SJSA1 (cell line): ENCODE measurements around the gene NR4A1. TPM values are rescaled to one million over a fixed set of nuclear protein-coding genes. Genes with fewer than 3 reads are reported as not detected.

Experiments used
- DNase-seq, 2 experiments: peaks; one replicate each; pipeline ENCODE4 v3.0.0-alpha.2; 2015 to 2020; ENCODE audit warnings: low spot score in 2 of 2, low read depth in 1 of 2
- H3K27ac ChIP-seq: fragments of 250-450 bp; sonication (Bioruptor Pico); 2 replicates; pipeline ENCODE4 v1.5.1; 2020; ENCODE audit warnings: mild to moderate bottlenecking, moderate library complexity
- H3K27me3 ChIP-seq: fragments of 250-450 bp; sonication (Bioruptor Pico); replicated peaks from 2 replicates; pipeline ENCODE4 v1.5.1; 2020; ENCODE audit warnings: mild to moderate bottlenecking, moderate library complexity
- H3K36me3 ChIP-seq: fragments of 250-450 bp; sonication (Bioruptor Pico); 2 replicates; pipeline ENCODE4 v1.5.1; 2020; ENCODE audit warnings: mild to moderate bottlenecking
- H3K4me1 ChIP-seq: fragments of 250-450 bp; sonication (Bioruptor Pico); replicated peaks from 2 replicates; pipeline ENCODE4 v1.6.1; 2021; ENCODE audit warnings: mild to moderate bottlenecking
- H3K4me3 ChIP-seq: fragments of 250-450 bp; sonication (Bioruptor Pico); 2 replicates; pipeline ENCODE4 v1.5.1; 2020; ENCODE audit warnings: mild to moderate bottlenecking
- H3K9me3 ChIP-seq: fragments of 250-450 bp; sonication (Bioruptor Pico); replicated peaks from 2 replicates; pipeline ENCODE4 v1.5.1; 2020; ENCODE audit warnings: mild to moderate bottlenecking
- total RNA-seq: library from RNA; depleted of rRNA; stranded (reverse); fragments of >200 nt; shearing (Covaris generic); gene quantifications from 2 replicates; pipeline ENCODE4 v1.2.3, GENCODE V29; 2014

NR4A1 gene
- total RNA-seq, 1 experiment from 2014 or later, result 7.0 TPM

- no peak overlapping the region for H3K4me3 ChIP-seq
- no peak for DNase-seq
- H3K27ac ChIP-seq, result no peak overlapping the region
- no peaks in the 10 kb centered on the region; the same call in 1 of the 2 replicates for H3K9me3 ChIP-seq
- peaks cover 20% of the 10 kb centered on the region for H3K4me1 ChIP-seq
- H3K36me3 ChIP-seq, result peaks cover 15% of the 10 kb centered on the region
- no peaks in the 10 kb centered on the region for H3K27me3 ChIP-seq
These were observed 2.4 kb downstream of the NR4A1 start for GRCh38 chr12:52053536-52054209.

DNA sequence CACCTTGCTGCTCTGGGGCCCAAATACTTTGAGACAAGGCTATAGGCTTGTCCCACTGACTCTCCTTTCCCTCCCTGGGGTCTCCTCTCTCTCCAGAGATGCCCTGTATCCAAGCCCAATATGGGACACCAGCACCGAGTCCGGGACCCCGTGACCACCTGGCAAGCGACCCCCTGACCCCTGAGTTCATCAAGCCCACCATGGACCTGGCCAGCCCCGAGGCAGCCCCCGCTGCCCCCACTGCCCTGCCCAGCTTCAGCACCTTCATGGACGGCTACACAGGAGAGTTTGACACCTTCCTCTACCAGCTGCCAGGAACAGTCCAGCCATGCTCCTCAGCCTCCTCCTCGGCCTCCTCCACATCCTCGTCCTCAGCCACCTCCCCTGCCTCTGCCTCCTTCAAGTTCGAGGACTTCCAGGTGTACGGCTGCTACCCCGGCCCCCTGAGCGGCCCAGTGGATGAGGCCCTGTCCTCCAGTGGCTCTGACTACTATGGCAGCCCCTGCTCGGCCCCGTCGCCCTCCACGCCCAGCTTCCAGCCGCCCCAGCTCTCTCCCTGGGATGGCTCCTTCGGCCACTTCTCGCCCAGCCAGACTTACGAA, 3.1 kb downstream of the NR4A1 start:
- Histone ChIP-seq H3K27me3 (no peaks in the 10 kb centered on the region), H3K27ac (no peak overlapping the region), H3K4me1 (peaks cover 20% of the 10 kb centered on the region), H3K9me3 (no peaks in the 10 kb centered on the region; the same call in 1 of the 2 replicates), H3K4me3 (no peak overlapping the region), H3K36me3 (peaks cover 15% of the 10 kb centered on the region)
- no peak for DNase-seq

GRCh38 chr12:52054833-52055730, 3.8 kb downstream of the NR4A1 start:
- Histone ChIP-seq H3K4me1 (peaks cover 15% of the 10 kb centered on the region), H3K4me3 (no peak overlapping the region), H3K36me3 (peaks cover 15% of the 10 kb centered on the region), H3K27ac (no peak overlapping the region), H3K9me3 (no peaks in the 10 kb centered on the region; the same call in 1 of the 2 replicates), H3K27me3 (no peaks in the 10 kb centered on the region)
- DNase-seq, result no peak

GRCh38 chr12:52055731-52056711, 4.8 kb downstream of the NR4A1 start:
- Histone ChIP-seq H3K4me1 (peaks cover 7% of the 10 kb centered on the region), H3K27me3 (no peaks in the 10 kb centered on the region), H3K27ac (no peak overlapping the region), H3K36me3 (peaks cover 15% of the 10 kb centered on the region), H3K9me3 (no peaks in the 10 kb centered on the region; the same call in 1 of the 2 replicates), H3K4me3 (no peak overlapping the region)
- no peak for DNase-seq

GRCh38 chr12:52056801-52057637, 5.8 kb downstream of the NR4A1 start:
- H3K9me3 ChIP-seq, result no peaks in the 10 kb centered on the region
- H3K4me1 ChIP-seq, result no peaks in the 10 kb centered on the region
- no peak overlapping the region for H3K27ac ChIP-seq
- H3K27me3 ChIP-seq, result no peaks in the 10 kb centered on the region
- DNase-seq, result no peak
- no peak overlapping the region for H3K4me3 ChIP-seq
- H3K36me3 ChIP-seq, result peaks cover 15% of the 10 kb centered on the region

DNA sequence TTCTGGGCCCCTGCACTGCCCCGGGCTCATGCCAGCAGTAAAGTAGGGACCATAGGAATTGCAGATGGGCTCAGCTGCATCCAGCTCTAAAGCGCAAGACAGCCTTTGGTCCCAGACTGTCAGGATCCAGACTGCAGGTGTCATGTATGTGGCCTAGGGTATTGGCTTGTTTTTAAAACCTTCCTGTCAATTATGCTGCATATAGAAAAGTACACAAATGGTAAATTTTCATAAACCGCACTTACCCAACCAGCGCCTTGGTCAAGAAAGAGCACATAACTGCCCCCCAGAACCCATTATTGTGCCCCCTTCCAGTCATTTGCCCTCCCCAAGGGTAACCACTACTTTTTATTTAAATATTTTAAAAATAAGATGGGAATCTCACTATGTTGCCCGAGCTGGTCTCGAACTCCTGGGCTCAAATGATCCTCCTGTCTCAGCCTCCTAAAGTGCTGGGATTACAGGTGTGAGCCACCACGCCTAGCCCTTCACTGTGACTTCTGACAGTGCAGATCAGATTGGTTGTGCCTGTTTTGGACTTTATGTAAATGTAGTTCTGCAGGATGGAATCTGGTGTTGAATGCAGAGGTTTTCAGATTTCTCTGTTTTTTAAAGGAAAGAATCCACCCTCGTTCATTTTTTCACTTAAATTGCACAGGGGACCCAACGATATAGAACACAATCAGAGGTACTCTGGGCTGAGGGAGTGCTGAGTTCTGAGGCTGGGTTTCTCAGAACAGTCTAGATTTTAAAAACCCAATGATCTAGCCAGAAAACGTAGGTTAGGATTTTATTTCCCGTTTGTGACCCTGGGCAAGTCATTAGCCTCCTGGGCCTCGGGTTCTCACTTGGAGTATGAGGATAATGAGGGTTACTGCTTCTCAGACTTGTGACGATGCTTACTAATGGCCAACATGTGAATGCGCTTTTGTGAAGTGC, 6.7 kb downstream of the NR4A1 start:
- peaks cover 15% of the 10 kb centered on the region for H3K36me3 ChIP-seq
- no peaks in the 10 kb centered on the region for H3K4me1 ChIP-seq
- no peak overlapping the region for H3K27ac ChIP-seq
- no peak for DNase-seq
- no peak overlapping the region for H3K4me3 ChIP-seq
- H3K9me3 ChIP-seq, result no peaks in the 10 kb centered on the region
- H3K27me3 ChIP-seq, result no peaks in the 10 kb centered on the region

GRCh38 chr12:52058631-52059361, 7.6 kb downstream of the NR4A1 start:
- peaks cover 15% of the 10 kb centered on the region for H3K36me3 ChIP-seq
- no peaks in the 10 kb centered on the region for H3K27me3 ChIP-seq
- no peaks in the 10 kb centered on the region for H3K9me3 ChIP-seq
- H3K4me3 ChIP-seq, result no peak overlapping the region
- H3K4me1 ChIP-seq, result peaks cover under 1% of the 10 kb centered on the region
- DNase-seq, result no peak
- no peak overlapping the region for H3K27ac ChIP-seq

DNA sequence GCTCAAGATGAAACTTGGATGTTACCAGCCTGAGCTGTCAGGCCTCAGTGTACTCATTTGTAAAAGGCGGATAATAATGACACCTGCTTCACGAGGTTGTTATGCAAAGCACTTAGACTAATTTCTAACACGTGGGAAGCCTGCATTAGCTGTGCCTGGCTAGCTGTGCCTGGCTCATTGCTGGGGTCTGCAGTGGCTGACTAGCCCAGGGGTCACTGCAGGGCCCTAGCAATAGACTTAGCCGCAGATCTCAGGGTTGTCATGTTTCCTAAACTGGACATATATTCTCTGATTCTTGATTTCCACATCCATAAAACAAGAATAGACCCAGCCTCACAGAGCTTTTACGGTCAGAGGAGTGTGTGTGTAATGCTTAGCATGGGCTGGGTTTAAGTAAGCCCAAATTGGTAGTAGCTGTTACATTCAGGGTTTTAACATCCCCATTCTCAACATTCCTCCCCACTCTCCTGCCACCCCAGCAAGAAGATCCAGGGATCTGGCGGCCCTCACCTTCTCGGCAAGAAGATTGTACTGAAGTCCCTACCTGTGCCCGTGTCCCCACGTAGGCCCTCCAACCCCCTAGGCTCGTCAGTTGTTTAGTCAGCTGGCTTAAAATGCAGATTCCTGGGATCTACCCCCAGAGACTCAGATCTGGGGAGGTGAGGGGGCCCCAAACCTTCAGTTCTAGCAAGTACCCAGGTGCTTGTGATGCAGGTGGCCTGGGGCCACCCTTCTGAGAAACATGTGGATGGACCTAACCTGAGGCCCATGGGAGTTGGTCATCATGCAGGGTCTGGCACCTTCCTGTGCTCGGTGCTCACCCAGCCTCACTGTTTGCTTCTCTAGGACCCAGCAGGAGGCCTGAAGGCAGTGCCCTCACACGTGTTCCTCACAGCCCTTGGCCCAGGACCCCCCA, 8.6 kb downstream of the NR4A1 start:
- peaks cover 9% of the 10 kb centered on the region for H3K4me1 ChIP-seq
- no peaks in the 10 kb centered on the region for H3K9me3 ChIP-seq
- DNase-seq, result no peak
- H3K4me3 ChIP-seq, result no peak overlapping the region
- peaks cover 10% of the 10 kb centered on the region for H3K36me3 ChIP-seq
- H3K27me3 ChIP-seq, result no peaks in the 10 kb centered on the region
- no peak overlapping the region for H3K27ac ChIP-seq

- Histone ChIP-seq H3K27me3 (no peaks in the 10 kb centered on the region), H3K27ac (no peak overlapping the region), H3K9me3 (no peaks in the 10 kb centered on the region), H3K4me1 (peaks cover 9% of the 10 kb centered on the region), H3K36me3 (peaks cover 6% of the 10 kb centered on the region), H3K4me3 (no peak overlapping the region)
- no peak for DNase-seq
These were observed 9.4 kb downstream of the NR4A1 start for GRCh38 chr12:52060498-52061177.

- no peak overlapping the region for H3K4me3 ChIP-seq
- H3K27ac ChIP-seq, result no peak overlapping the region
- DNase-seq, result no peak
- H3K27me3 ChIP-seq, result no peaks in the 10 kb centered on the region
- peaks cover 6% of the 10 kb centered on the region for H3K36me3 ChIP-seq
- H3K9me3 ChIP-seq, result no peaks in the 10 kb centered on the region
- peaks cover 9% of the 10 kb centered on the region for H3K4me1 ChIP-seq
These were observed 10.4 kb downstream of the NR4A1 start for GRCh38 chr12:52061470-52062166.
